HEK293 (cell line): Measurements from ENCODE around the gene LASP1.

Experiments used
- CTCF ChIP-seq: fragments of 450-650 bp; formaldehyde crosslinking; IDR thresholded peaks from 2 replicates; pipeline ENCODE4 v1.5.1; 2016; ENCODE audit warnings: missing biosample characterization, missing genetic modification characterization
- MZF1 ChIP-seq: fragments of 450-650 bp; formaldehyde crosslinking; IDR thresholded peaks from 2 replicates; pipeline ENCODE4 v1.5.1; 2017; ENCODE audit warnings: missing biosample characterization, missing genetic modification characterization, borderline replicate concordance
- YY1 ChIP-seq: fragments of 450-650 bp; formaldehyde crosslinking; IDR thresholded peaks from 2 replicates; pipeline ENCODE4 v1.5.1; 2018; ENCODE audit warnings: missing biosample characterization, missing genetic modification characterization
- ZNF202 ChIP-seq: fragments of 450-650 bp; formaldehyde crosslinking; IDR thresholded peaks from 2 replicates; pipeline ENCODE4 v1.5.1; 2016; ENCODE audit warnings: missing biosample characterization, missing genetic modification characterization, borderline replicate concordance

- no peak for TF ChIP-seq ZNF202 (tag by site-specific recombination)
- TF ChIP-seq CTCF (tag by site-specific recombination) = no peak
- TF ChIP-seq YY1 = no peak
- TF ChIP-seq MZF1 = no peak
Observed at GRCh38 chr17:38942696-38943334, 73.0 kb downstream of the LASP1 start.
